HUES48 (cell line): ENCODE data around the gene PRKG1.
"Not testable (repeated sequence)": the region's sequence is repeated elsewhere in the genome, so short reads cannot be mapped to it uniquely, and the experiment has no call there.

Source experiments
- H3K27ac ChIP-seq: one replicate; pipeline ENCODE4 v1.7.0; 2013; ENCODE audit warnings: low read depth, low read length, inconsistent platforms
- H3K27me3 ChIP-seq: 2 replicates; pipeline ENCODE4 v1.6.1; 2013; ENCODE audit warnings: mild to moderate bottlenecking, low read length; ENCODE audit not compliant: control insufficient read depth, insufficient read depth
- H3K36me3 ChIP-seq: 2 replicates; pipeline ENCODE4 v1.6.1; 2013; ENCODE audit warnings: low read length; ENCODE audit not compliant: control insufficient read depth, insufficient read depth
- H3K4me1 ChIP-seq: 2 replicates; pipeline ENCODE4 v1.6.1; 2013; ENCODE audit warnings: mild to moderate bottlenecking, low read length; ENCODE audit not compliant: control insufficient read depth, insufficient read depth
- H3K4me3 ChIP-seq: 2 replicates; pipeline ENCODE4 v1.5.1; 2013; ENCODE audit warnings: mild to moderate bottlenecking, low read depth, low read length
- H3K9ac ChIP-seq: 2 replicates; pipeline ENCODE4 v1.6.1; 2013; ENCODE audit warnings: mild to moderate bottlenecking, low read depth, low read length, moderate library complexity
- H3K9me3 ChIP-seq: 2 replicates; pipeline ENCODE4 v1.6.1; 2013; ENCODE audit warnings: low read length; ENCODE audit not compliant: control insufficient read depth, insufficient read depth

The PRKG1 gene

DNA sequence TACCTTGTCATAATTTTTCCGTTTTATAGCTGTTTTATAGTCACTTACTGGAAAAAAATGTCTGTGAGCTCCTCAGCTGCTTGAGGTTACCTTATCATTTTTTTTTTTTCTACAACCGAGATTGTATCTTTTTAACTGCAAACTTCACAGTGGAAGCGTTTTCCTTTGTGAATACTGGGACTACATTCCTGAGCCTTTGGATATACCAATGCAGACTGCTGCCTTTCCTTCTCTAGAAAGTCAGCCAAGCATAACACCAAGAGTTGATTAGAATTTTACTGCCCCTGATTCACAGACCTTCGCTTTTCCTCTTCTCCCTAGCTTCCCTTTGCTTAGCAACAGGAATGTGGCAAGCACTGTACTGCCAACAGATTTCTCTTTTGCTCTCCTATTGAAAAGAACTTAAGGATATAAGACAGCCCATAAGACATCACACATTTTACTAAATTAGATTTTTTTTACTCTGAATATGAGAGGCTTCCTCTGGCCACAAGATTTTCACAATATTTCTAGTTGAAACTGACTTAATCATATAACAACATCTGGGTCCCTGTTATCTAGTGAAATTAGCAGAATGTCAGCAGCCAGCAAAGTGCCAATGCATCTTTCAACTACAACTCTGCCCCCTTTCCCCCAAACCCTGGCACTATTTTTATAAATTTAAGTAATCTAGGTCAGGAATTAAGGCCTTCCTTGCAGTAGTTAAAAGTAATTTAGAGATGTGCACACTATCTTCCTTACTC lies 170.6 kb downstream of the PRKG1 start:
- H3K27ac ChIP-seq: peak overlapping the region; percentile 70
- H3K4me3 ChIP-seq: peak overlapping the region; percentile 22; the same call in 1 of the 2 replicates
- H3K4me1 ChIP-seq: peaks cover 42% of the 10 kb centered on the region
- no peaks in the 10 kb centered on the region for H3K9me3 ChIP-seq
- H3K27me3 ChIP-seq: no peaks in the 10 kb centered on the region
- no peak overlapping the region; the same call in 1 of the 2 replicates for H3K9ac ChIP-seq
- H3K36me3 ChIP-seq: no peaks in the 10 kb centered on the region

DNA sequence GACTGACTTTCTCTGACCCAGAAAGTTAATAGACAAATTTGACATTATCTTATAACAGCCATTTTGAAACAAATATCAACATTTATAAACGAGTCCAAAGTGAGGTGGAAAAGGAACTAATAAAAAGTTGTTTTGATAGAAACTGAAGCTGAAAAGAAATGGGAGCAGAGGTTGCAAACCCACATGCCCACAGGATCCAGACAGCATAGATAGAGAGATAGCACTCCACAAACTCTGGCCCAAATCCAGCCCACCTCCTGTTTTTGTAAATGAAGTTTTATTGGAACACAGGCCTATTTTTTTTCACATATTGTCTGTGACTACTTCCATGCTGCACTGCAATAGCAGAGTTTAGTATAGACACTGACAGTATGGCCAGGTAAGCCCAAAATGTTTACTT lies 171.9 kb downstream of the PRKG1 start:
- Histone ChIP-seq H3K27me3 (no peaks in the 10 kb centered on the region), H3K27ac (no peak overlapping the region), H3K9ac (no peak overlapping the region), H3K36me3 (no peaks in the 10 kb centered on the region), H3K9me3 (no peaks in the 10 kb centered on the region), H3K4me3 (no peak overlapping the region), H3K4me1 (peaks cover 47% of the 10 kb centered on the region)

DNA sequence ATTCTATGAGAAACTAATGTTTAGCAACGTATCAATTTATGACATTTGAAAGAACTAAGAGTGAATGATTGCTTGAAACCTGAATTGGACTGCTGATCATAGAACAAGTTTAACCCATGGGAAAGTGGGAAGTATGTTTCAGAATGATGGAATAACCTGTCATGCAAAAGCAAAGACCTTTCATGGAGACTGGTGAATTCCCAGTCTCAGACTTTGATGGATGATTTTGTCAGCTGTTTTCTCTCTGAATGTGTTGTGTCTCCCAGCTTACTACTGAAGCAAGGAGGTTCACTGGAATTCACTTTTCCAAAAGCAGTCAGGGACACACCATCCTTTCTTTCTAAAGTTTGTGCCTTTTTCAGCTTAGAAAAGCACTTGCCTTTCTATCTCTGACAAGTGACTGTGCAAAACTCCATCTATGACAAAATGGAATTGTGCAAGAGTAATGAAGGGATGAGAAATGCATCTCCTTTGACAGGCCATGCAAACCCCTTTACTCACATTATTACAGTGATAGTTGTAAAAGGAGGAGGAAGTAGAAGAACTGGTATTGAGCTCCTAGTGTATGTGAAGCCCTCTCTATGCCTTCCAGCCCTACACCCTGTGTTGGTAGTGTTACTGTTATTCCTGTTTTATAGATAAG lies 176.1 kb downstream of the PRKG1 start:
- Histone ChIP-seq H3K9ac (no peak overlapping the region), H3K4me1 (peaks cover 46% of the 10 kb centered on the region), H3K4me3 (no peak overlapping the region), H3K27me3 (no peaks in the 10 kb centered on the region), H3K36me3 (no peaks in the 10 kb centered on the region), H3K27ac (no peak overlapping the region), H3K9me3 (no peaks in the 10 kb centered on the region)

DNA sequence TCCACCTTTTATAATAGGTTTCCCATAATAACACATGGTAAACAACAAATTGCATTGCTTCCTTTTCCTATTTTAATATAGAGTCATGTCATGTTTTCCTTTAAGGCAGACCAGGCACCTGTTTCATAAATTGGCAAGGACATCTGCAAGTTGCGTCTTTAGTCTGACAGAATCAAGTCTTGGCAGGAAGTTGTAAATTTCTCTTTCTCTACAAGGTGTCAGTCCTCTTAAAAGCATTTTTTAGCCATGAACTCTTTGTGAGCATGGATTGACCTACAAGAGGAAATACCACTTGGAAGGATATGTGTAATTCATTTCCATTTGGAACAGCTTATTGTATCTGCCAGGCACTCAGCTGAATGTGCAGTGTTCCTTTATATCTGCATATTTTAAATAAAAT lies 176.8 kb downstream of the PRKG1 start:
- no peaks in the 10 kb centered on the region for H3K36me3 ChIP-seq
- no peak overlapping the region for H3K4me3 ChIP-seq
- no peaks in the 10 kb centered on the region for H3K9me3 ChIP-seq
- H3K9ac ChIP-seq: no peak overlapping the region
- no peaks in the 10 kb centered on the region for H3K27me3 ChIP-seq
- H3K27ac ChIP-seq: no peak overlapping the region
- peaks cover 41% of the 10 kb centered on the region for H3K4me1 ChIP-seq

DNA sequence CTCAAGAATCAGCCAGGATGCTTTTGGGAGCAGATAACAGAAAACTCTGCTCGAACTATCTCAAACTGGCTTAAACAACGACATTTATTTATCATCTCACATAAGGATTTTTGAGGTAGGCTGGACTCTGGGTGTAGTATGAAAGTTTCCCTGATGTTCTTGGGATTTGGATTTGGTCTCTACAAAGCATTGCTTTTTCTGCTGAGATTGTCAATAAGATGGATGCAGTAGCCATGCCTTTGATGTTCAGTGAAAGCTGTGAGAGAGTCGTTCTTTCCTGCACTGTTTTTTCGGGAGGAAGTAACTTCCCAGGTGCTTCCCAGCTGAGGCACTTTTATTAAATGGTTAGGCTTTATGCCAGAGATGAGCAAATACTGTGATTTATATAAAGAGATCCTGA lies 181.1 kb downstream of the PRKG1 start:
- H3K4me1 ChIP-seq: peaks cover 31% of the 10 kb centered on the region
- H3K4me3 ChIP-seq: no peak overlapping the region
- H3K27me3 ChIP-seq: no peaks in the 10 kb centered on the region
- no peak overlapping the region for H3K27ac ChIP-seq
- H3K36me3 ChIP-seq: no peaks in the 10 kb centered on the region
- no peak overlapping the region for H3K9ac ChIP-seq
- no peaks in the 10 kb centered on the region for H3K9me3 ChIP-seq

DNA sequence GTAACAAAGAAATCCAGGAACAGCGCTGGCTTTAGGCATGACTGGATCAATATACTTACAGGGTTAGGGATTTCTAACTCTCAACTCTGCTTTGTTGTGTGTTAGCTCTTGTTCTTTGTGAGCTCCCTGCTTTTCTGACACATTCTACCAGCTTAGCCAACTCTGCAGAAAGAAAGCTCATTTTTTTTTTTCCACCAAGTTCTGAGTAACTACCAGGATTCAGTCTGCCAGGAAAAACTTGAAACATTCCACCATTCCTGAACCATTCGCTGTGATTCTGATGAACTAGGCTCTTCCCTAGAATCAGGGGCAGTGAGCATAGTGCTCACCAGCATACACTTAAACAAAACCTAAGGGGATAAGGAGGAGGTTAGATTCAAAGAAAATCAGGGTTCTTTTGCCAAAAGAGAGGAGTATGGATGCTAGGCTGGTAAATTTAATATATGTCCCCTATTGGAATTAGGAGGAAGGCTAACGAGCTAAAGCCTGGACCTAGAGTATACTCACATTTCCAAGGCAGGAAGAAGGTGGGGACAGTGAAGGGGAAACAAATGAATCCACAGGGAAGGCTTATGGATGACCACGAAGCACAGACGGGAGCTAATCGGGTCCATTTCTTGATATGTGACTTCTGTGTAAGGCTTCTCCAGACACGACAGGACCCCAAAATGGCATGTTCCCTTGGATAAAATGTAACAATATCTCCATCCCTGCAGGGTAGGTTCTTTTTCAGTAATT lies 183.4 kb downstream of the PRKG1 start:
- Histone ChIP-seq H3K9ac (no peak overlapping the region), H3K36me3 (no peaks in the 10 kb centered on the region), H3K4me3 (no peak overlapping the region), H3K9me3 (no peaks in the 10 kb centered on the region), H3K27me3 (no peaks in the 10 kb centered on the region), H3K27ac (no peak overlapping the region), H3K4me1 (peaks cover 30% of the 10 kb centered on the region)

DNA sequence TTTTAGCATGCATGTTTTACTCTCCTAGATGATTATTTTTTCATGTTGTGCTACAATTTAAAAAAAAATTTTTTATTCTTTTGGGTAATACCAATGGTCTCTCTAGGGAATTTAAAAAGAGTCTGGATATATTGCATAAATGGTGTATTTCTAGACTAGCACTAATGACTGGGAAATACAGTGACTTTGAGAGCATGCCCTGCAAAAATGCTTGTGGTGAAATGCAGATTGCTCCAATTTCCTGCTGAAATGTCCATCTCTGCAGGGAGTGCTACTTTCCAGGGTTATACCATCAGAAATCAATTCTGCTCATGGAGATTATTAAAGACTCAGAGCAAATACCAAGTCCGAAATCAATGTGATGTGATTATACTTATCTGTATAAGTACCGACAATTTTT lies 186.1 kb downstream of the PRKG1 start:
- Histone ChIP-seq H3K9me3 (no peaks in the 10 kb centered on the region), H3K36me3 (no peaks in the 10 kb centered on the region), H3K4me1 (peaks cover 39% of the 10 kb centered on the region), H3K27me3 (no peaks in the 10 kb centered on the region), H3K4me3 (no peak overlapping the region), H3K9ac (no peak overlapping the region), H3K27ac (no peak overlapping the region)

DNA sequence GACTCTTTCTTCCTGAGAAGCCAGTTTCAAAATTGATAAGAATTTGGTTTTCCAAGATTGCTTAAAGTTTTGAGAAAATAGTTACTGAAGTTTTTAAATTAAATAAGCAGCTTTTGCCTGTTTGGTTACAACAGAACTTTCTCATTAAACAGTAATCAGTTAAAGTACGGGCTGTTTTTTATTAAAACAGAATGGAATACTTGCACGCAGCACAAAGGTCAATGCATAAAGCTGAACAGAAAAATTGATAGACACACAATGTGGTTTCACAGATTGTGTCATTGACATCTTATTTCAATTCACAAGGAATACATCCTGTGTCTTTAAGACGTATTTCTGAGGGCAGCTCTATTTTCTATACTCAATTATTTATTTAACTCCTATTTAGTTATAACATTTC lies 192.2 kb downstream of the PRKG1 start:
- Histone ChIP-seq H3K4me3 (no peak overlapping the region), H3K27me3 (no peaks in the 10 kb centered on the region), H3K36me3 (no peaks in the 10 kb centered on the region), H3K9me3 (no peaks in the 10 kb centered on the region), H3K27ac (peak overlapping the region; percentile 88), H3K9ac (no peak overlapping the region), H3K4me1 (peaks cover 64% of the 10 kb centered on the region)

DNA sequence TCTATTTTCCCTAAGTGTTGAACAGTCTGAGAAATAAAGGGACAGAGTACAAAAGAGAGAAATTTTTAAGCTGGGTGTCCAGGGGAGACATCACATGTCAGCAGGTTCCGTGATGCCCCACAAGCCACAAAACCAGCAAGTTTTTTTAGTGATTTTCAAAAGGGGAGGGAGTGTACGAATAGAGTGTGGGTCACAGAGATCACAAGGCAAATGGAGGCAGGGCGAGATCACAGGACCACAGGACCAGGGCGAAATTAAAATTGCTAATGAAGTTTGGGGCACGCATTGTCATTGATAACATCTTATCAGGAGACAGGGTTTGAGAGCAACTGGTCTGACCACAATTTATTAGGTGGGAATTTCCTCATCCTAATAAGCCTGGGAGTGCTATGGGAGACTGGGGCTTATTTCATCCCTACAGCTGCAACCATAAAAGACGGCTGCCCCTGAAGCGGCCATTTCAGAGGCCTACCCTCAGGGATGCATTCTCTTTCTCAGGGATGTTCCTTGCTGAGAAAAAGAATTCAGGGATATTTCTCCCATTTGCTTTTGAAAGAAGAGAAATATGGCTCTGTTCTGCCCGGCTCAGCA lies 193.8 kb downstream of the PRKG1 start:
- H3K9me3 ChIP-seq, H3K36me3 ChIP-seq, H3K9ac ChIP-seq, H3K27me3 ChIP-seq: not testable (repeated sequence)
- peak overlapping the region; percentile 88 for H3K27ac ChIP-seq
- H3K4me1 ChIP-seq: peaks cover 58% of the 10 kb centered on the region
- 0 out of 2 replicates have a peak overlapping the region, but pooled peaks have one; percentile 28 for H3K4me3 ChIP-seq

DNA sequence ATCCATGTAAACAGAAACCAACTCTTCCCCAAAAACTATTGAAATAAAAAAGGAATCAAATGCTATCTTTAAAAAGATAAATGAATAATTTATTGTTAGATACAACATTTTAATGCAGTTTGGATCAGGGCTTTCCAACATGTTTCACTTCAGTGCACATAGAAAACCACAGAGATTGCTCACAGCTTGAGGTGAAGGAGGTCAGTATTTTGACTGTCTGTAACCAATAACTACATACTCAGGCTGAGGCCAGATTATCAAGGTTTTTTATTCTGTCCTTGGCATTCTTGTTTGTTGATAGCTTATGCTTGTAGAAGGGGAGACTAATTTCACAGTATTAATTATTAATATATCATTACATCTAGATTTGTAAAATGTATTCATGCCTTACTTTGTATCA lies 195.5 kb downstream of the PRKG1 start:
- H3K4me1 ChIP-seq: peaks cover 41% of the 10 kb centered on the region
- no peak overlapping the region; the same call in 1 of the 2 replicates for H3K4me3 ChIP-seq
- H3K9me3 ChIP-seq: no peaks in the 10 kb centered on the region
- H3K27me3 ChIP-seq: no peaks in the 10 kb centered on the region
- H3K9ac ChIP-seq: no peak overlapping the region
- no peak overlapping the region for H3K27ac ChIP-seq
- no peaks in the 10 kb centered on the region for H3K36me3 ChIP-seq
